Esophagus muscularis mucosa (tissue), 4 donors: Measurements from ENCODE around the gene POFUT2. TPM values are rescaled to one million over a fixed set of nuclear protein-coding genes. Genes with fewer than 3 reads are reported as not detected.

ENCODE experiments used
- DNase-seq: peaks from one replicate; pipeline ENCODE4 v3.0.0-alpha.2; 2017; ENCODE audit errors: extremely low spot score
- H3K27ac ChIP-seq, 4 donors: fragments of 200-600 bp; sonication (generic); replicated peaks in 1 of 4; 1 replicate in 3 of 4; 2 replicates in 1 of 4; pipeline ENCODE4 v1.5.1; 2016 to 2019; ENCODE audit warnings: mild to moderate bottlenecking in 1 of 4
- H3K27me3 ChIP-seq, 4 donors: fragments of 200-600 bp; sonication (generic); one replicate each; pipeline versions ENCODE4 v1.5.1 to v1.6.0; 2016 to 2019
- H3K36me3 ChIP-seq, 4 donors: fragments of 200-600 bp; sonication (generic); one replicate each; pipeline ENCODE4 v1.5.1; 2016 to 2019
- H3K4me1 ChIP-seq, 4 donors: fragments of 200-600 bp; sonication (generic); one replicate each; pipeline ENCODE4 v1.5.1; 2016 to 2019
- H3K4me3 ChIP-seq, 4 donors: fragments of 200-600 bp; sonication (generic); 1 replicate in 2 of 4; 2 replicates in 2 of 4; pipeline ENCODE4 v1.5.1; 2016 to 2019; ENCODE audit warnings: mild to moderate bottlenecking in 4 of 4, moderate library complexity in 1 of 4
- H3K9me3 ChIP-seq, 4 donors: fragments of 200-600 bp; sonication (generic); 1 replicate in 3 of 4; 2 replicates in 1 of 4; pipeline ENCODE4 v1.5.1; 2016 to 2019
- CTCF ChIP-seq, 3 experiments: fragments of 200-600 bp in 2 of 3; fragments of 450-650 bp in 1 of 3; sonication (generic) in 2 of 3; IDR thresholded peaks; one replicate each; pipeline ENCODE4 v1.5.1; 2017 to 2019; ENCODE audit warnings: antibody characterized with exemption in 3 of 3, mild to moderate bottlenecking in 2 of 3, moderate library complexity in 1 of 3
- EP300 ChIP-seq: sonication (generic); formaldehyde crosslinking; IDR thresholded peaks from one replicate; pipeline ENCODE4 v1.6.1; 2017; ENCODE audit warnings: antibody characterized with exemption
- POLR2A ChIP-seq: fragments of 450-650 bp; IDR thresholded peaks from one replicate; pipeline ENCODE4 v1.6.1; 2017; ENCODE audit warnings: antibody characterized with exemption, moderate library complexity, mild to moderate bottlenecking, low read depth
- POLR2AphosphoS5 ChIP-seq, 2 donors: sonication (generic); formaldehyde crosslinking; IDR thresholded peaks; one replicate each; pipeline ENCODE4 v1.6.1; 2017; ENCODE audit warnings: antibody characterized with exemption in 2 of 2
- WGBS: methylation state at CpG from one replicate; pipeline ENCODE4 v1.1.5; 2018; 5-methylcytosine and 5-hydroxymethylcytosine counted together
- intact Hi-C: fragments of 100-400 bp; cut with DNase I; formaldehyde crosslinking; loops from one replicate; pipeline ENCODE4 v1.15.1; 2023
- total RNA-seq, 4 donors: library from RNA; depleted of rRNA; stranded (reverse); fragments of >200 nt; gene quantifications; one replicate each; pipeline versions ENCODE4 v1.1.0 to v1.2.1, GENCODE V29; 2016

POFUT2 gene
- total RNA-seq, 4 donors from 2014 or later = 15.8 to 21.6 (median 18.7) TPM

- Histone ChIP-seq H3K27ac (no peak overlapping the region), H3K9me3 (no peaks in the 10 kb centered on the region), H3K27me3 (peaks cover 0 to 42% (median 4%) of the 10 kb centered on the region in 4 donors), H3K36me3 (no peaks in the 10 kb centered on the region), H3K4me1 (no peaks in the 10 kb centered on the region), H3K4me3 (no peak overlapping the region)
- TF ChIP-seq EP300 (no peak), POLR2AphosphoS5 (IDR thresholded peaks at IDR 0.05) (no peak), POLR2A (no peak), CTCF (IDR thresholded peaks at IDR 0.05) (no peak)
- peak; percentile 77 for DNase-seq
- intact Hi-C loops = no loop called here
- WGBS = 77% methylated on average over 17 of the region's 17 CpGs
Observed at GRCh38 chr21:45254460-45254930, 33.2 kb downstream of the POFUT2 start.

- peaks cover 0 to 42% (median 4%) of the 10 kb centered on the region in 4 donors for H3K27me3 ChIP-seq
- DNase-seq = peak; percentile 57
Observed at GRCh38 chr21:45253633-45254459, 33.8 kb downstream of the POFUT2 start.

GRCh38 chr21:45253180-45253579 is 34.5 kb downstream of the POFUT2 start:
- Histone ChIP-seq H3K4me3 (no peak overlapping the region), H3K9me3 (no peaks in the 10 kb centered on the region), H3K36me3 (no peaks in the 10 kb centered on the region), H3K27ac (no peak overlapping the region), H3K4me1 (peaks cover 8 to 11% (median 10%) of the 10 kb centered on the region in 4 donors), H3K27me3 (peaks cover 0 to 42% (median 4%) of the 10 kb centered on the region in 4 donors)
- 77% methylated on average over 6 of the region's 8 CpGs for WGBS
- peak; percentile 81 for DNase-seq
- TF ChIP-seq POLR2A (no peak), POLR2AphosphoS5 (IDR thresholded peaks at IDR 0.05) (no peak), EP300 (no peak), CTCF (IDR thresholded peaks at IDR 0.05) (no peak)
- intact Hi-C loops = no loop called here

More at GRCh38 chr21:45253633-45254459, 33.8 kb downstream of the POFUT2 start:
- Histone ChIP-seq H3K27ac (no peak overlapping the region), H3K4me3 (no peak overlapping the region), H3K36me3 (no peaks in the 10 kb centered on the region), H3K9me3 (no peaks in the 10 kb centered on the region), H3K4me1 (peaks cover 2 to 4% (median 4%) of the 10 kb centered on the region in 4 donors)
- TF ChIP-seq POLR2AphosphoS5 (IDR thresholded peaks at IDR 0.05) = no peak
- intact Hi-C loops = no loop called here
- 89% methylated on average over 10 of the region's 28 CpGs for WGBS

GRCh38 chr21:45252448-45252925 is 35.2 kb downstream of the POFUT2 start:
- 90% methylated on average over 13 of the region's 13 CpGs for WGBS

More at GRCh38 chr21:45252448-45252925, 35.2 kb downstream of the POFUT2 start:
- Histone ChIP-seq H3K9me3 (no peaks in the 10 kb centered on the region), H3K27me3 (peaks cover 0 to 36% (median 4%) of the 10 kb centered on the region in 4 donors), H3K4me3 (no peak overlapping the region), H3K27ac (no peak overlapping the region), H3K36me3 (no peaks in the 10 kb centered on the region), H3K4me1 (peaks cover 8 to 11% (median 11%) of the 10 kb centered on the region in 4 donors)
- DNase-seq = no peak
- no peak for TF ChIP-seq POLR2A
- no peak for TF ChIP-seq CTCF (IDR thresholded peaks at IDR 0.05)
- no peak for TF ChIP-seq EP300
- TF ChIP-seq POLR2AphosphoS5 (IDR thresholded peaks at IDR 0.05) = no peak
- intact Hi-C loops = no loop called here
